GM18870 (cell line): ENCODE data around the gene TBC1D3G.
"Not testable (repeated sequence)": the region's sequence is repeated elsewhere in the genome, so short reads cannot be mapped to it uniquely, and the experiment has no call there.

Experiments used
- ATAC-seq: cut with Tn5 transposase; IDR thresholded peaks from one replicate; pipeline ENCODE4 v1.9.1; 2021; ENCODE audit warnings: moderate library complexity; ENCODE audit not compliant: unreplicated experiment

The TBC1D3G gene

DNA sequence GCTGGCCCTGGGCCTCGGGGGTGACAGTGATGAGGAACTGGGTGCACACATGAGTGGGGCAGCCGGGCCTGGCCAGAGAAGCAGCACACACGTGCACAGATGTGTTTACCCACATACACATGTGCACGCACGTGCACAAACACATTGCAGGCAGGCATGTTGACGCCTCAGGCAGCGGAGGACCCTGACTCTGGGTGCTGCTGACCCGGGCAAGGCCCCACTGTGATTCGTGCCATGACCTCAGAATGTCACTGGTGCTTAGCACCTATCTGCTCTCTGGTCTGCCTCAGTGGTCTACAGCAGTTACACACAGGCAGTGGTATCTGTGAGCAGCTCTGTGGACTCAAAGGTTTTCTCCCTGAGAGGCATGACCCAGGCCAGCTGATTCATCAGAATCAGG is at the start of gene TBC1D3G:
Gene TBC1D3G (plus strand): TSS at position 301 of the 400 bp plus-strand sequence. CDS start 1,528 bp downstream, outside the sequence.
- not testable (repeated sequence) for ATAC-seq

DNA sequence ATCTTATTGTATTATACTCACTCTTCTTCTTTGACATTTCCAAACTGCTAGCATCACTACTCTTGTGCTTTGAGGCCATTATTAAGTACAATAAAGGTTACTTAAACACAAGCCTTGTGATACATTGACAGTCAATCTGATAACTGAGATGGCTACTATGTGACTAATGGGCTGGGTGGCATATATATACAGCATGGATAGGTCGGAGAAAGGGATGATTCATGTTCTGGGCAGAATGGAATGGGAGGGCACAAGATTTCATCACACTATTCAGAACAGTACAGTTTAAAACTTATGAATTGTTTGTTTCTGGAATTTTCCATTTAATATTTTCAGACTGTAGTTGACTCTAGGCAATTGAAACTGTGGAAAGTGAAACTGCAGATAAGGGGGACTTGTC is 40.4 kb upstream of the TBC1D3G start:
- ATAC-seq = not testable (repeated sequence)

DNA sequence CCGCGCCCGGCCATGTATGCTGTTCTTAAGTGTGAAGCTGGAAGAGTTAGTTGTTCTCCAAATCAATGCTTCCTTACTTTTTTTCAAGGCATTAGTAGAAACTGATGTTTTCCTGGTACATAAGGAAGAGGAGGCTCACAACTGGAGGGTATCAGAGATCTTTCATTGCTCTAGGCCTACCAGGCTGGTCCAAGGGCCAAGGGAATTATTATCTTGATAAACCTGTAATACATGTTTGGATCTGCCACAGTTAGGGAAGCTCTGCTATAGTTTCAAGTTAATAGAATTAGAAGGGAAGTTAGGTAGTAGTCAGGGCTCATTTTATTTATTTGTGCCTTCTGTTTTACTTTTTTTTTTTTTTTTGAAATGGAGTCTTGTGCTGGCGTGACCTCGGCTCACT is 39.5 kb upstream of the TBC1D3G start:
- not testable (repeated sequence) for ATAC-seq

DNA sequence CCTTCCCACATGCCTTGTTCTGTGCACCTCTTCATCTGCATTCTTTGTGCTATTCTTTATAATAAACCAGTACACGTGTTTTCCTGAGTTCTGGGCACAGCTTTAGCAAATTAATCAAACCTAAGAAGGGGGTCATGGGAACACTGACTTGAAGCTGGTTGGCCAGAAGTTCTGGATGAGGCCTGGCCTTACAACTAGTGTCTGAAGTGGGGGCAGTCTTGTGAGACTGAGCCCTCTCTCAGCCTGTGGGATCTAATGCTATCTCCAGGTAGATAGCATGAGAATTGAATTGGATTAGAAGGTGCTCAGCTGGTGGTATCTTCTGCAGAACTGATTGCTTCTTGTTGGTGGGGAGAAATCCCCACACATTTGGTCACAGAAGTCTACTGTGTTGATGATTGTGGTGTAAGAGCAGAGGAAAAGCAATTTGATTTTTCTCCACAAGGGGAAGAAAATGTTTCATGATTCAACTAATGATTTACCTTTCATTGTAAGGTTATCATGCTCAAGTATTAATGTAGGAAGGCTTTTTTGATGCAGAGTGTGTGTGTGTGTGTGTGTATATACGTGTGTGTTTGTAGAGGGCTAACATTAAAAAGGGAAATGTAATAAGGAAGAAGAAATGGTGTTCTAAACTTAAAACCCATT is 33.6 kb upstream of the TBC1D3G start:
- ATAC-seq = not testable (repeated sequence)

DNA sequence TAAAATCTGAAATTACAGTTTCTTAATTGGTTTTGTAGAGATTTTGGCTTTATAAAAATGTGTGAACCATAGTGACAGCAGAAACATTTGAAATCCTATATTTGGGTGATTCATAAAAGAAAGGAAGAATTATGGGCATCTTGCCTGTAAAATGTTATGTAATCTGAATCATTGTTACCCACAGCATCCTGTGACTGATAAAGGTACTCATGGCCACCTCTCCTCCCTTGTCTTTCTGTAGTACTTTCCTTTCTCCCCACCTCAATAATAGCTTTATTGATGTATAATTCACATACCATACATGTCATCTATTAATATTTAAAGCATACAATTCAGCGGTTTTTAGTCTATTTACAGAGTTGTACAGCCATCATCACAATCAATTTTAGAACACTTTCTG is 28.5 kb upstream of the TBC1D3G start:
- ATAC-seq = not testable (repeated sequence)

DNA sequence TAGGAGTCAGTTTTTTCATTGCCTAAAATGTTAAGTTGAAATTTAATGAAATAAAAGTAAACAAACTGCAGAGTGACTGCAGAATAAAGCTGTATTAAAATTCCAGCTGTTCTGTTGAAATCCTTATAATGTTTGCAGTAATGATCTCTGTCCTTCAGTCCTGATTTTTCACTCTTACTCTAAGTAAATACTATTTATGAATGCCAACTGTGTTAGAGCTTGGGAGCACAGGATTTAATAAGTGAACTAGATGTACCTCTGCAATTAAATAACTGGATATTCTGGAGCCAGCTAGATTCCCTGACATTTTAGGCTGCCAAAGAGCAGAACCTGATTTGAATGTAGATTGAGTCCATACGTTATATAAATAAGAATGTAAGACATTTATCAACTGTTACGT is 7.9 kb upstream of the TBC1D3G start:
- not testable (repeated sequence) for ATAC-seq

DNA sequence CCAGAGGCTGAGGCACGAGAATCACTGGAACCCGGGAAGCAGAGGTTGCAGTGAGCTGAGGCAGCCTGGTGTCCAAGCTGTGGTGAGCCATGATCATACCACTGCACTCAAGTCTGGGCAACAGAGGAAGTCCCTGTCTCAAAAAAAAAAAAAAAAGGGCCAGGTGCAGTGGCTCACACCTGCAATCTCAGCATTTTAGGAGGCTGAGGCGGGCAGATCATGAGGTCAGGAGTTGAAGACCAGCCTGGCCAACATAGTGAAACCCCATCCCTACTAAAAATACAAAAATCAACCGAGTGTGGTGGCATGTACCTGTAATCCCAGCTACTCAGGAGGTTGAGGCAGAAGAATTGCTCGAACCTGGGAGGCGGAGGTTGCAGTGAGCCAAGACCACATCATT is 38.8 kb downstream of the TBC1D3G start:
- not testable (repeated sequence) for ATAC-seq

DNA sequence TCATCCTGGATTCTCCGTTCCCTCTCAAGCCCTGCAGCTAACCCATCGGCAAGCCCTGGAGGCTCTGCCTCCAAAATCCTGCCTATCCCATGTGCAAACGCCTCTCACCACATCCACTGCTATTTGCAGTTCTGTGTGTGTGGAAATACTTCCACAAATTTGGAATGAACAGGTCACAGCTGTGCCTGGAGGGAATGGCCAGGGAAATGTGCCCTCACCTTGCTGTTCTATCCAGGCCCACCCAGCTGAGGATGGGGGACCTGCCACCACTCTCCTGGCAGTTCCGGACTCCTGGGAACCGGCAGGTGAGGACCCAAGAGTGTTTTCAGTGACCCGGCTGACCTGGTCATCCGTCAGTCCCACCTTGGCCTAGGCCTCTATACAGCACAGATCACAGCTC is 52.3 kb downstream of the TBC1D3G start:
- not testable (repeated sequence) for ATAC-seq
